IPS-15b (cell line): ENCODE data around the gene EBI3.
"Not testable (repeated sequence)": the region's sequence is repeated elsewhere in the genome, so short reads cannot be mapped to it uniquely, and the experiment has no call there.

Source experiments
- H3K27me3 ChIP-seq: one replicate; pipeline ENCODE4 v1.6.1; 2013; ENCODE audit warnings: low read length; ENCODE audit not compliant: control insufficient read depth, insufficient read depth
- H3K36me3 ChIP-seq: one replicate; pipeline ENCODE4 v1.6.1; 2013; ENCODE audit warnings: low read length; ENCODE audit not compliant: control insufficient read depth, insufficient read depth
- H3K4me1 ChIP-seq: one replicate; pipeline ENCODE4 v1.6.1; 2013; ENCODE audit warnings: mild to moderate bottlenecking, low read length; ENCODE audit not compliant: control insufficient read depth, insufficient read depth
- H3K4me3 ChIP-seq: one replicate; pipeline ENCODE4 v1.5.1; 2013; ENCODE audit warnings: low read depth, low read length
- H3K9ac ChIP-seq: one replicate; pipeline ENCODE4 v1.6.1; 2013; ENCODE audit warnings: low read depth, mild to moderate bottlenecking, low read length
- H3K9me3 ChIP-seq: one replicate; pipeline ENCODE4 v1.6.1; 2013; ENCODE audit warnings: mild to moderate bottlenecking, low read length; ENCODE audit not compliant: control insufficient read depth, insufficient read depth

EBI3 gene

DNA sequence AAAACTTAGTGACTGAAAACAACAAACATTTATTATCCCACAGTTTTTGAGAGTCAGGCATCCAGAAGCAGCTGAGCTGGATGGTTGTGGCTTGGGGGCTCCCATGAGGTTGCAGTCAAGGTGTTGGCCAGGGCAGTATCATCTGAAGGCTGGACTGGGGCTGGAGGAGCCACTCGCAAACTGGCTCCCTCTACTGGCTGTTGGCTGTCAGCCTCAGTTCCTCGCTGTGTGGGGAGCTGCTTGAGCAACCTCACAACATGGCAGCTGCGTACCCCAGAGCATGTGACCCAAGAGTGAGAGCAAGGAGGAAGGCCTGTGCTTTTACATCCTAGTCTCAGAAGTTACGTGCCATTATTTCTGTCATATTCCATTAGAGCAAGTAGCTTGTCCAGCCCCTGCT is 27.2 kb downstream of the EBI3 start:
- Histone ChIP-seq H3K27me3 (no peaks in the 10 kb centered on the region), H3K9ac (no peak overlapping the region), H3K9me3 (peaks cover 5% of the 10 kb centered on the region), H3K4me3 (no peak overlapping the region), H3K4me1 (no peaks in the 10 kb centered on the region), H3K36me3 (peaks cover 35% of the 10 kb centered on the region)

DNA sequence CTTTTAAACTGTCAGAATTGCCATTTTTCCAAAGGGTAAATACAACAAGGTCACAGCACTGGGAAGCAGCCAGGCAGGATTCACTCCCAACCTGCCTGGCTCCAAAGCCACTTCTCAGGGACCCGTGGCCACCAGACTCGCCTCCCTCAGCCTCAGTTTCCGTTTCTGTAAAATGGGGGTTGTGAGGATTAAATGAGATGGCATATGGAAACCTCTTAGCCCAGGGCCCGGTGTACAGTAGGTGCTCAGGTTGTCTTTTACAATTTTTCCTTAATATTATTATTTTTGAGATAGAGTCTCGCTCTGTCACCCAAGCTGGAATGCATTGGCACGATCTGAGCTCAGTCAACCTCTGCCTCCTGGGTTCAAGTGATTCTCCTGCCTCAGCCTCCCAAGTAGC is 27.7 kb downstream of the EBI3 start:
- H3K4me1 ChIP-seq, result no peaks in the 10 kb centered on the region
- H3K9me3 ChIP-seq, result peaks cover 5% of the 10 kb centered on the region
- no peaks in the 10 kb centered on the region for H3K27me3 ChIP-seq
- no peak overlapping the region for H3K9ac ChIP-seq
- H3K36me3 ChIP-seq, result peaks cover 35% of the 10 kb centered on the region
- no peak overlapping the region for H3K4me3 ChIP-seq

DNA sequence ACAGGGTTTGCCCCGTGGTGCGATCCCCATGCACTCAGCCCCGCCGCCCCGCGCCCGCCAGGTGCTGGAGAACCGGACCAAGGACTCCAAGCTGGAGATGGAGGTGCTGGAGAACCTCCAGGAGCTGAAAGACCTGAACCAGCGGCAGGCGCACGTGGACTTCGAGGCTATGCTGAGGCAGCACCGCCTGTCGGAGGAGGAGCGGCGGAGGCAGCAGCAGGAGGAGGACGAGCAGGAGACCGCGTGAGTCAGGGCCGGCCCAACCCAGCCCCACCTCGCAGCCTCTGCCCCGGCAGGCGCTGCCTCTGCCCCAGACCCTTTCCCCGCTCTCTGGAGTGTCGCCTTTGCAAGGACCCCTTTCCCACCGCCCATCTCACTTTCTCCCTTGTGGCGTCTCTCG is 28.9 kb downstream of the EBI3 start:
- Histone ChIP-seq H3K4me3 (no peak overlapping the region), H3K36me3 (peaks cover 31% of the 10 kb centered on the region), H3K4me1 (no peaks in the 10 kb centered on the region), H3K9me3 (peaks cover 5% of the 10 kb centered on the region), H3K27me3 (no peaks in the 10 kb centered on the region), H3K9ac (no peak overlapping the region)

DNA sequence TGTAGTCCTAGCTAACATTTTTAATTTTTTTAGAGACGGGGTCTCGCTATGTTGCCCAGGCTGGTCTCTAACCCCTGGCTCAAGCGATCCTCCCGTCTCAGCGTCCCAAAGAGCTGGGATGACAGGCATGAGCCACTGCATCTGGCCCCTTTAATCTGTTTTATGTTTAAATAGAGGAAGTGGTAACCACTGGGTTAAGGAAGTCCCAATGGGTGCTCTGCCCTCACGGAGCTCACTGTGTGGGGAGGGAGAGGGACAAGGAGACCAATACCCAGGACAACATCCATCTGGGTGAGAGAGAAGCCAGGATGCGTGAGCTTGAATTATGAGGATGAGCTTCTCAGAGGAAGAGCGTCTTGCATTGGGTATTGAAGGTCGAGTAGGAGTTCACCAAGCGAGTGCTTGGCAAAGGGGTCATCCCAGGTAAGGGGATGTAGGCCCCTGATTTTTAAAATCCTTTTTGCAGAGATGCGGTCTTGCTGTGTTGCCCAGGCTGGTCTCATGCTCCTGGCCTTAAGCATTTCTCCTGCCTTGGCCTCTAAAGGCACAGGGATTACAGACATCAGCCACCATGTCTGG is 31.4 kb downstream of the EBI3 start:
- no peak overlapping the region for H3K9ac ChIP-seq
- no peak overlapping the region for H3K4me3 ChIP-seq
- no peaks in the 10 kb centered on the region for H3K27me3 ChIP-seq
- no peaks in the 10 kb centered on the region for H3K4me1 ChIP-seq
- peaks cover 5% of the 10 kb centered on the region for H3K9me3 ChIP-seq
- H3K36me3 ChIP-seq, result peaks cover 23% of the 10 kb centered on the region

DNA sequence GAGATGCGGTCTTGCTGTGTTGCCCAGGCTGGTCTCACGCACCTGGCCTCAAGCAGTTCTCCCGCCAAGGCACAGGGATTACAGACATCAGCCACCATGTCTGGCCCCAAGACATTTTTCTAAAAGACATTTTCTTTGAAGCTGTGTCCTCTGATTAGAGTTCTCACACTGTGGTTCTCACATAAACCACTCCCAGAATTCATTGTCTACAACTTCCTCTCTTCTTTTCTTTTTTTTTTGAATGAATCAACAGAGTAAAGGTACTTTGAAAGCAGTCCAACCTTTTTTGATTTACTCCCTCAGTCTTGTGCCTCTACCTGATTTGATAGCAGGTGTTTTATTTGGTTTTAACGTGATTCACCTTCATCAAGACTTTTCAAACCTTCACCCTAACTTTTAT is 35.5 kb downstream of the EBI3 start:
- Histone ChIP-seq H3K4me1 (no peaks in the 10 kb centered on the region), H3K36me3 (peaks cover 19% of the 10 kb centered on the region), H3K27me3 (no peaks in the 10 kb centered on the region), H3K4me3 (no peak overlapping the region), H3K9ac (no peak overlapping the region), H3K9me3 (no peaks in the 10 kb centered on the region)

DNA sequence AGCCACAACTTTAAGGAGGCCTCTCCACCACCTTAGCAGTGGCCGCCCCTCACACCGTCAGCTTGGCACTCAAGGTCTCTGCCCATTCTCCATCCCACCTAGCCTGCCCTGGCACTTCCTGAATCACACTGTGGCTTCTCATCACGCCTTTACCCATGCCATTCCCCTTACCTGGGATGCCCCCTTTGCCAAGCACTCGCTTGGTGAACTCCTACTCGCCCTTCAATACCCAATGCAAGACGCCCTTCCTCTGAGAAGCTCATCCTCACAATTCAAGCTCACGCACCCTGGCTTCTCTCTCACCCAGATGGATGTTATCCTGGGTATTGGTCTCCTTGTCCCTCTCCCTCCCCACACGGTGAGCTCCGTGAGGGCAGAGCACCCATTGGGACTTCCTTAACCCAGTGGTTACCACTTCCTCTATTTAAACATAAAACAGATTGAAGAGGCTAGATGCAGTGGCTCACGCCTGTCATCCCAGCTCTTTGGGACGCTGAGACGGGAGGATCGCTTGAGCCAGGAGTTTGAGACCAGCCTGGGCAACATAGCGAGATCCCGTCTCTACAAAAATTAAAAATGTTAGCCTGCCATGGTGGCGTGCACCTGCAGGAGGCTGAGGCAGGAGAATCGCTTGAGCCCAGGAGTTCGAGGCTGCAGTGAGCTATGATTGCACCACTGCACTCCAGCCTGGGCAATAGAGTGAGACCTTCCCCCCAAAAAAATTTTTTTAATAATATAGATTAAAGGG is 37.1 kb downstream of the EBI3 start:
- Histone ChIP-seq H3K4me3 (no peak overlapping the region), H3K27me3 (no peaks in the 10 kb centered on the region), H3K4me1 (no peaks in the 10 kb centered on the region), H3K36me3 (peaks cover 16% of the 10 kb centered on the region), H3K9me3 (no peaks in the 10 kb centered on the region), H3K9ac (no peak overlapping the region)

DNA sequence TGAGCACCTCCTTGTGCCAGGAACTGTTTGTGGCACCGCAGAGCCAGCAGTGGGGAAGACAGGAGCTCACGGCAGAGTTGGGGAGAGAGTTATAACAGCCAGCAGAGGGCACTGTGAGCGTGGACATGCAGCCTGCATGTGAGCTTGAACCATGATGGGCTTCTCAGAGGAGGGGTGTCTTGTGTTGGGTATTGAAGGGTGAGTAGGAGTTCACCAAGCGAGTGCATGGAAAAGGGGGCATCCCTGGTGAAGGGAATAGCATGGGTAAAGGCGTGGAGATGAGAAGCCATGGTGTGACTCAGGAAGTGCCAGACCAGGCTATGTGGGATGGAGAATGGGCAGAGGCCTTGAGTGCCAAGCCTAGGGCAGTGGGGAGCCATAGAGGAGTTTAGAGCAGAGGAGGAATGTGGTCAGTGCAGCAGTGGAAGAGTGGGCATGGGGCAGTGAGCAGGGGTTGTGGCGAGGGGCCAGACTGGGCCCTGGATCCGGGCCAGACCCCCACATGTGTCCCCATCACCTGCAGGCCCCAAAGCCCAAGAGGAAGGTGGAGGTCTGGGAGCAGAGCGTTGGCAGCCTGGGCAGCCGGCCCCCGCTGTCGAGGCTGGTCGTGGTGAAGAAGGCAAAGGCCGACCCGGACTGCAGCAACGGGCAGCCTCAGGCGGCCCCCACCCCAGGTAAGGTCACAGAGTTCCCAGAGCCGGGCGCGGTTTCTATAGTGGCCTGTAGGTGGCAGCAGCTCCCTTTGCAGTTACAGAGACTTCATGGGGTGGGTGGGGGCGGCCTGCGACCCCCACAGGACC is 38.0 kb downstream of the EBI3 start:
- no peaks in the 10 kb centered on the region for H3K4me1 ChIP-seq
- no peaks in the 10 kb centered on the region for H3K9me3 ChIP-seq
- H3K36me3 ChIP-seq, result peaks cover 16% of the 10 kb centered on the region
- no peak overlapping the region for H3K9ac ChIP-seq
- H3K4me3 ChIP-seq, result no peak overlapping the region
- H3K27me3 ChIP-seq, result no peaks in the 10 kb centered on the region

DNA sequence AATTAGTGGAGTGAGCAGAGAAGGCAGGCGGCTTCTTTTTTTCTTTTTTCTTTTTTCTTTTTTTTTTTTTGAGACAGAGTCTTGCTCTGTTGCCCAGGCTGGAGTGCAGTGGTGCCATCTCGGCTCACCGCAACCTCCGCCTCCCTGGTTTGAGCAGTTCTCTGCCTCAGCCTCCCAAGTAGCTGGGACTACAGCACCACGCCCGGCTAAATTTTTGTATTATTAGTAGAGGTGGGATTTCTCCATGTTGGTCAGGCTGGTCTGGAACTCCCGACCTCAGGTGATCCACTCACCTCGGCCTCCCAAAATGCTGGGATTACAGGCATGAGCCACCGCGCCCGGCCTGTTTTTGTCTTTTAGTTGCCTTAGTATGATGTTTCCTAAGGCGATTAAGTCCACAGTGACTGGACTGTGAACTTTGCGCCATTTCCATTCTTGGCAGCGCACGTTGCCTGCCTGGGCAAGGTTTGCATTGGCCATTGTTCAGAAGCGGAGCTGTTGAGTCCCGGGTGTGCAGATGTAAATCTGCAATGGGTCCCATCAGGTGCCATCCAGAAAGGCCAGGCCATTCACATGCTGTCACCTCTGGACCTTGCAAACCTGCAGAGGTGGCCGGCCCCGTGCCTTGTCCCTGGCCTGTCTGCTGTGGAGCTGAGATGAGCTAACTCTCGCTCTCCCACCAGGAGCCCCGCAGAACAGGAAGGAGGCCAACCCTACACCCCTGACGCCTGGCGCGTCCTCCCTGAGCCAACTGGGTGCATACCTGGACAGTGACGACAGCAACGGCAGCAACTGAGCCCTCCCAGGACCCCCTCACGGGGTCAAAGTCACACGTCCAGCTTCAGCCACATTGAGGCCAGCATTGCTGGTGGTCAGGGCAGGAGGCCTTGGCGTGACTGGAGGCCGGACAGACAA is 38.8 kb downstream of the EBI3 start:
- H3K4me1 ChIP-seq, result no peaks in the 10 kb centered on the region
- H3K27me3 ChIP-seq, result no peaks in the 10 kb centered on the region
- no peak overlapping the region for H3K4me3 ChIP-seq
- H3K36me3 ChIP-seq, result peaks cover 14% of the 10 kb centered on the region
- H3K9ac ChIP-seq, result no peak overlapping the region
- no peaks in the 10 kb centered on the region for H3K9me3 ChIP-seq

DNA sequence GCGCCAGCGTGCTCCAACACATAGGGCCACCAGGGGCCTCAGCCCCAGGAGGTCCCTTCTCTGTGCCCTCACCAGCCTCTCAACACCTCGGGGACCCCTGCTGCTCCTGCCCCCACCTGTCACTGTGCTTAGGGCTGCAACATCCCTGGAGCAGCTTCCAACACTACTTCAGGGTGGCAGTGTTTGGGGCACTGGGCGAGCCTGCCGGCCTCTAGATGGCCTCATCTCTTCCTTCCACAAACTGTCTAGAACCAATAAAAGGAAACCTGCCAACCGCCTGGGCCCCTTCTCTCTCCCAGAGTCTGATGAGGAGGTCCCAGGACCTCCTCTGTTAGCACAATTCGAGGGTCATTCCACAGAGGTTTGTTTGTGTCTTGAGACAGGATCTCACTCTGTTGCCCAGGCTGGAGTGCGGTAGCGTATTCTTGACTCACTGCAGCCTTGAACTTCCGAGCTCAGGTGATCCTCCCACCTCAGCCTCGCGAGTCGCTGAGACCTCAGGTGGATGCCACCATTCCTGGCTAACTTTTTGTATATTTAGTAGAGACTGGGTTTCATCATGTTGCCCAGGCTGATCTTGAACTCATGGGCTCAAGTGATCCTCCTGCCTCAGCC is 39.6 kb downstream of the EBI3 start:
- no peaks in the 10 kb centered on the region for H3K9me3 ChIP-seq
- H3K9ac ChIP-seq, result no peak overlapping the region
- peaks cover 12% of the 10 kb centered on the region for H3K36me3 ChIP-seq
- no peak overlapping the region for H3K4me3 ChIP-seq
- no peaks in the 10 kb centered on the region for H3K27me3 ChIP-seq
- H3K4me1 ChIP-seq, result no peaks in the 10 kb centered on the region

DNA sequence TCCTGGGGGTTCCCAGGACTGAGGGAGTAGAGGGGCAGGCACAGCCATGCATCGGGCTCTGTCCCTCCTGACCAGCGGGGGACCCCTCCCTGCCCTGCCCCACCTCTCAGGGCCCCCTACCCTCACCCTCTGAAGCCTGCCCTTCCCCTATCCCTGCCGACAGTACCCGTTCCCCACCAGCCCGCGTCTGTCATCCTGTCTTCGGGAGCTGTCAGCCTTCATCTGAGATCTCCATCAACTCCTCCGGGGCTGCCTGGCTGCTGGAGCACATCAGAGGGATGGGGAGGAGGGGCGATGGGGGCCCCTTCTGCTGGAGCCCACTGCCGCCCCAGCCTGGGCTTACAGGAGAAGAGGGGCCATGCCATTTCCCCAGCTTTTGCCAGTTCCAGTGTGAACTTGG is 43.6 kb downstream of the EBI3 start:
- H3K9me3 ChIP-seq, result no peaks in the 10 kb centered on the region
- H3K36me3 ChIP-seq, result peaks cover 9% of the 10 kb centered on the region
- H3K4me3 ChIP-seq, result no peak overlapping the region
- no peak overlapping the region for H3K9ac ChIP-seq
- no peaks in the 10 kb centered on the region for H3K4me1 ChIP-seq
- H3K27me3 ChIP-seq, result peaks cover under 1% of the 10 kb centered on the region

DNA sequence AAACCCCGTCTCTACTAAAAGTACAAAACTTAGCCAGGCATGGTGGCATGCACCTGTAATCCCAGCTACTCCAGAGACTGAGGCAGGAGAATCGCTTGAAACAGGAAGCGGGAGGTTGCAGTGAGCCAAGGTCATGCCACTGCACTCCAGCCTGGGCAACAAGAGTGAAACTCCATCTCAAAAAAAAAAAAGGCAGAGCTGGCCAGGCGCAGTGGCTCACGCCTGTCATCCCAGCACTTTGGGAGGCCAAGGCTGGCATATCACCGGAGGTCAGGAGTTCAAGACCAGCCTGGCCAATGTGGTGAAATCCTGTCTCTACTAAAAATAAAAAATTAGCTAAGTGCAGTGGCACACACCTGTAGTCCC is 45.0 kb downstream of the EBI3 start:
- not testable (repeated sequence) for H3K9me3 ChIP-seq, H3K4me1 ChIP-seq, H3K4me3 ChIP-seq, H3K27me3 ChIP-seq, H3K36me3 ChIP-seq, H3K9ac ChIP-seq
